PC-3 (cell line): ENCODE data around the gene ZNF792. TPM values are rescaled to one million over a fixed set of nuclear protein-coding genes. Genes with fewer than 3 reads are reported as not detected.
A peak's percentile ranks its signal among the peaks of the same experiment; 100 is the strongest.
"Not testable (repeated sequence)": the region's sequence is repeated elsewhere in the genome, so short reads cannot be mapped to it uniquely, and the experiment has no call there.

Experiments used
- ATAC-seq: fragments of 200-7000 bp; cut with Tn5 transposase; 2 replicates; pipeline ENCODE4 v1.9.1; 2020; ENCODE audit warnings: mild to moderate bottlenecking, moderate library complexity
- BruUV-seq: library from RNA; stranded (reverse); fragments of 400-500 nt; replicated peaks from 2 replicates; lab custom pipeline; 2021; lab: Mats Ljungman, UMichigan
- CTCF ChIA-PET: fragments of 300-600 bp; sonication (Branson Sonifier 250); formaldehyde crosslinking; loops from one replicate; lab custom pipeline; 2022; ENCODE audit warnings: antibody characterized with exemption; lab: Charles Lee
- POLR2A ChIA-PET: fragments of 300-600 bp; sonication (Branson Sonifier 250); formaldehyde crosslinking; loops from one replicate; lab custom pipeline; 2022; ENCODE audit warnings: antibody characterized with exemption; ENCODE audit not compliant: unreplicated experiment; lab: Charles Lee
- DNase-seq: peaks from one replicate; pipeline ENCODE4 v3.0.0-alpha.2; 2015
- H2AFZ ChIP-seq: fragments of 300-600 bp; sonication (generic); 2 replicates; pipeline ENCODE4 v1.6.0; 2016; ENCODE audit warnings: antibody characterized with exemption, low read length
- H3F3A ChIP-seq: fragments of 300-600 bp; sonication (generic); one replicate; pipeline ENCODE4 v1.6.0; 2017; ENCODE audit warnings: antibody characterized with exemption, low read length, control low read depth, mild to moderate bottlenecking; ENCODE audit not compliant: unreplicated experiment
- H3K27ac ChIP-seq: fragments of 300-600 bp; sonication (generic); 2 replicates; pipeline ENCODE4 v1.5.1; 2016; ENCODE audit warnings: mild to moderate bottlenecking, low read length
- H3K27me3 ChIP-seq: fragments of 300-600 bp; sonication (generic); 2 replicates; pipeline ENCODE4 v1.6.1; 2016; ENCODE audit warnings: low read length, mixed read lengths
- H3K36me3 ChIP-seq: fragments of 300-600 bp; sonication (generic); 2 replicates; pipeline ENCODE4 v1.6.1; 2016; ENCODE audit warnings: low read depth, mixed run types, low read length, mixed read lengths
- H3K4me1 ChIP-seq: fragments of 300-600 bp; sonication (generic); 2 replicates; pipeline ENCODE4 v1.5.1; 2016; ENCODE audit warnings: low read length; ENCODE audit not compliant: insufficient read depth
- H3K4me2 ChIP-seq: fragments of 300-600 bp; sonication (generic); 2 replicates; pipeline ENCODE4 v1.6.0; 2016; ENCODE audit warnings: low read length
- H3K4me3 ChIP-seq: fragments of 300-600 bp; sonication (generic); 2 replicates; pipeline ENCODE4 v1.5.1; 2016; ENCODE audit warnings: mild to moderate bottlenecking, low read length, mixed read lengths
- H3K79me2 ChIP-seq: fragments of 300-600 bp; sonication (generic); 2 replicates; pipeline ENCODE4 v1.6.1; 2017; ENCODE audit warnings: low read length, mixed read lengths
- H3K9ac ChIP-seq: fragments of 300-600 bp; sonication (generic); 2 replicates; pipeline ENCODE4 v1.6.0; 2016; ENCODE audit warnings: mild to moderate bottlenecking, low read length
- H3K9me2 ChIP-seq: fragments of 300-600 bp; sonication (generic); replicated peaks from 2 replicates; pipeline ENCODE4 v1.6.1; 2016; ENCODE audit warnings: mixed run types, low read length, mixed read lengths
- H3K9me3 ChIP-seq: fragments of 300-600 bp; sonication (generic); 2 replicates; pipeline ENCODE4 v1.6.1; 2016; ENCODE audit warnings: low read length, mixed read lengths
- H4K20me1 ChIP-seq: fragments of 300-600 bp; sonication (generic); 2 replicates; pipeline ENCODE4 v1.6.1; 2016; ENCODE audit warnings: low read length, mixed read lengths
- CTCF ChIP-seq: fragments of 300-600 bp; sonication (generic); conservative IDR thresholded peaks from 2 replicates; pipeline ENCODE4 v1.5.1; 2017; ENCODE audit warnings: antibody characterized with exemption, low read depth, mild to moderate bottlenecking, low read length
- EZH2 ChIP-seq: fragments of 300-600 bp; sonication (generic); IDR thresholded peaks from one replicate; pipeline ENCODE4 v1.6.1; 2017; ENCODE audit warnings: antibody characterized with exemption, mild to moderate bottlenecking, low read length; ENCODE audit not compliant: unreplicated experiment
- EZH2phosphoT487 ChIP-seq: fragments of 300-600 bp; sonication (generic); IDR thresholded peaks from 2 replicates; pipeline ENCODE4 v1.6.1; 2018; ENCODE audit warnings: mild to moderate bottlenecking, antibody characterized with exemption, low read length, borderline replicate concordance
- intact Hi-C: fragments of 100-400 bp; cut with micrococcal nuclease; formaldehyde crosslinking; loops from 2 replicates; pipeline ENCODE4 v1.9.0; 2023
- total RNA-seq: library from RNA; depleted of rRNA; stranded (reverse); fragments of >200 nt; gene quantifications from 2 replicates; pipeline ENCODE4 v1.2.3, GENCODE V29; 2014

ZNF792 gene
- total RNA-seq, 1 experiment from 2014 or later, result 6.3 TPM

- peaks cover 27% of the 10 kb centered on the region for H3K79me2 ChIP-seq
- ChIA-PET CTCF (no interaction called here), POLR2A (no interaction called here)
- no peaks in the 10 kb centered on the region for H3K36me3 ChIP-seq
- H2AFZ ChIP-seq, result no peak overlapping the region
- peak overlapping the region; percentile 73 for H3K27ac ChIP-seq
- H3K9ac ChIP-seq, result peak overlapping the region; percentile 25; the same call in 1 of the 2 replicates
- H3K4me1 ChIP-seq, result peaks cover 18% of the 10 kb centered on the region
- H3K9me2 ChIP-seq, result no peaks in the 10 kb centered on the region
- H3K27me3 ChIP-seq, result no peaks in the 10 kb centered on the region
- TF ChIP-seq EZH2 (no peak), EZH2phosphoT487 (no peak), CTCF (no peak)
- H3K9me3 ChIP-seq, result no peaks in the 10 kb centered on the region
- intact Hi-C loops, result loop anchor here (2.0 kb wide), 1 partner anchor 34 kb away; no protein-coding TSS in a partner anchor
- H4K20me1 ChIP-seq, result peaks cover 8% of the 10 kb centered on the region; the same call in 1 of the 2 replicates
- no peak overlapping the region for H3K4me3 ChIP-seq
- no peak for ATAC-seq
- DNase-seq, result no peak
- no peaks in the 10 kb centered on the region for H3F3A ChIP-seq
- no TSS peak for BruUV-seq
- H3K4me2 ChIP-seq, result peak overlapping the region; percentile 75
These were observed 43.0 kb upstream of the ZNF792 start for GRCh38 chr19:35006999-35007365.

GRCh38 chr19:35006342-35006998, 42.4 kb upstream of the ZNF792 start:
- H3K9me3 ChIP-seq, result no peaks in the 10 kb centered on the region
- H3K4me2 ChIP-seq, result peak overlapping the region; percentile 75
- intact Hi-C loops, result loop anchor here (2.0 kb wide), 1 partner anchor 34 kb away; no protein-coding TSS in a partner anchor
- H4K20me1 ChIP-seq, result peaks cover 8% of the 10 kb centered on the region; the same call in 1 of the 2 replicates
- peaks cover 32% of the 10 kb centered on the region for H3K79me2 ChIP-seq
- H3K36me3 ChIP-seq, result no peaks in the 10 kb centered on the region
- ATAC-seq (peak; percentile 96), DNase-seq (peak; percentile 93)
- H3K9me2 ChIP-seq, result no peaks in the 10 kb centered on the region
- H3K9ac ChIP-seq, result peak overlapping the region; percentile 25; the same call in 1 of the 2 replicates
- TF ChIP-seq CTCF (no peak), EZH2 (no peak), EZH2phosphoT487 (no peak)
- H3K27me3 ChIP-seq, result no peaks in the 10 kb centered on the region
- H3K4me1 ChIP-seq, result peaks cover 21% of the 10 kb centered on the region
- peak overlapping the region; percentile 30; the same call in 1 of the 2 replicates for H3K4me3 ChIP-seq
- CTCF ChIA-PET, result no interaction called here
- H2AFZ ChIP-seq, result no peak overlapping the region
- peak overlapping the region; percentile 77 for H3K27ac ChIP-seq
- BruUV-seq, result no TSS peak
- POLR2A ChIA-PET, result no interaction called here
- no peaks in the 10 kb centered on the region for H3F3A ChIP-seq

GRCh38 chr19:35006007-35006341, 41.9 kb upstream of the ZNF792 start:
- Histone ChIP-seq H3K9ac (peak overlapping the region; percentile 25; the same call in 1 of the 2 replicates), H3K27ac (peak overlapping the region; percentile 77)

More at GRCh38 chr19:35006007-35006341, 41.9 kb upstream of the ZNF792 start:
- intact Hi-C loops, result loop anchor here (2.0 kb wide), 1 partner anchor 33 kb away; no protein-coding TSS in a partner anchor
- H3F3A ChIP-seq, H3K9me3 ChIP-seq, H2AFZ ChIP-seq, BruUV-seq, ATAC-seq, H3K9me2 ChIP-seq, DNase-seq, H3K27me3 ChIP-seq, POLR2A ChIA-PET, H4K20me1 ChIP-seq, H3K36me3 ChIP-seq, CTCF ChIA-PET: not testable (repeated sequence)
- Histone ChIP-seq H3K4me3 (peak overlapping the region; percentile 30; the same call in 1 of the 2 replicates), H3K4me1 (peaks cover 21% of the 10 kb centered on the region), H3K4me2 (peak overlapping the region; percentile 75), H3K79me2 (peaks cover 37% of the 10 kb centered on the region)
